Measurements from ENCODE around the gene TMEM63A. TPM values are rescaled to one million over a fixed set of nuclear protein-coding genes. Genes with fewer than 3 reads are reported as not detected.
"Not testable (repeated sequence)": the region's sequence is repeated elsewhere in the genome, so short reads cannot be mapped to it uniquely, and the experiment has no call there.

The TMEM63A gene
- polyA plus RNA-seq, 1 experiment = 41.8 TPM

GRCh38 chr1:225814381-225814780, 67.8 kb downstream of the TMEM63A start:
- Histone ChIP-seq H3K4me3 (ENCODE audit: low read depth, low read length) (no peak overlapping the region), H3K36me3 (ENCODE audit: control insufficient read depth, insufficient read depth, low read length) (no peaks in the 10 kb centered on the region), H3K27me3 (ENCODE audit: control insufficient read depth, insufficient read depth, low read length) (no peaks in the 10 kb centered on the region)
- DNase-seq (ENCODE audit: low read depth) = no peak
- TF ChIP-seq CTCF (IDR thresholded peaks at IDR 0.05; ENCODE audit: insufficient read depth, low read depth, low read length) = no peak
- ChIA-PET CTCF (interaction anchor here (1.6 to 3.2 kb wide), 3 partner anchors 37 to 339 kb away, joined by 3 to 11 read pairs (median 10); partner anchors contain the start of gene SRP9), POLR2A (interaction anchor here (0.5 kb wide), 1 partner anchor 20 kb away, joined by 3 read pairs; no protein-coding TSS in a partner anchor)

GRCh38 chr1:225813214-225813964, 68.8 kb downstream of the TMEM63A start:
- TF ChIP-seq CTCF (IDR thresholded peaks at IDR 0.05; ENCODE audit: insufficient read depth, low read depth, low read length) = no peak
- no peak for DNase-seq (ENCODE audit: low read depth)
- ChIA-PET CTCF (interaction anchor here (0.7 to 3.2 kb wide), 9 partner anchors 11 to 374 kb away, joined by 3 to 11 read pairs (median 3); partner anchors contain the start of gene SRP9), POLR2A (no interaction called here)
- Histone ChIP-seq H3K36me3 (ENCODE audit: control insufficient read depth, insufficient read depth, low read length) (no peaks in the 10 kb centered on the region), H3K4me3 (ENCODE audit: low read depth, low read length) (no peak overlapping the region), H3K27me3 (ENCODE audit: control insufficient read depth, insufficient read depth, low read length) (no peaks in the 10 kb centered on the region)

- Histone ChIP-seq H3K36me3 (ENCODE audit: control insufficient read depth, insufficient read depth, low read length) (no peaks in the 10 kb centered on the region), H3K27me3 (ENCODE audit: control insufficient read depth, insufficient read depth, low read length) (no peaks in the 10 kb centered on the region), H3K4me3 (ENCODE audit: low read depth, low read length) (no peak overlapping the region)
- DNase-seq (ENCODE audit: low read depth) = no peak
- no peak for TF ChIP-seq CTCF (IDR thresholded peaks at IDR 0.05; ENCODE audit: insufficient read depth, low read depth, low read length)
- POLR2A ChIA-PET = no interaction called here
- CTCF ChIA-PET = interaction anchor here (0.7 to 3.2 kb wide), 9 partner anchors 10 to 373 kb away, joined by 3 to 11 read pairs (median 3); partner anchors contain the start of gene SRP9
Observed at GRCh38 chr1:225812488-225813213, 69.5 kb downstream of the TMEM63A start.

GRCh38 chr1:225811622-225812487, 70.3 kb downstream of the TMEM63A start:
- DNase-seq (ENCODE audit: low read depth) = no peak
- ChIA-PET CTCF (interaction anchor here (0.8 to 3.2 kb wide), 7 partner anchors 10 to 337 kb away, joined by 3 to 11 read pairs (median 5); partner anchors contain the start of gene SRP9), POLR2A (no interaction called here)
- H3K4me3 ChIP-seq (ENCODE audit: low read depth, low read length) = no peak overlapping the region
- TF ChIP-seq CTCF (IDR thresholded peaks at IDR 0.05; ENCODE audit: insufficient read depth, low read depth, low read length) = peak; percentile 38
- H3K36me3 ChIP-seq (ENCODE audit: control insufficient read depth, insufficient read depth, low read length) = no peaks in the 10 kb centered on the region
- no peaks in the 10 kb centered on the region for H3K27me3 ChIP-seq (ENCODE audit: control insufficient read depth, insufficient read depth, low read length)

- H3K36me3 ChIP-seq (ENCODE audit: control insufficient read depth, insufficient read depth, low read length); DNase-seq (ENCODE audit: low read depth); POLR2A ChIA-PET; H3K27me3 ChIP-seq (ENCODE audit: control insufficient read depth, insufficient read depth, low read length): not testable (repeated sequence)
- H3K4me3 ChIP-seq (ENCODE audit: low read depth, low read length) = peak overlapping the region; percentile 73
- CTCF ChIA-PET = interaction anchor here (1.0 to 1.2 kb wide), 2 partner anchors 11 to 34 kb away, joined by 3 read pairs; partner anchors contain the start of gene SRP9
Observed at GRCh38 chr1:225810579-225811538, 71.3 kb downstream of the TMEM63A start.
